ENCODE data around the gene BRD7.

The BRD7 gene

DNA sequence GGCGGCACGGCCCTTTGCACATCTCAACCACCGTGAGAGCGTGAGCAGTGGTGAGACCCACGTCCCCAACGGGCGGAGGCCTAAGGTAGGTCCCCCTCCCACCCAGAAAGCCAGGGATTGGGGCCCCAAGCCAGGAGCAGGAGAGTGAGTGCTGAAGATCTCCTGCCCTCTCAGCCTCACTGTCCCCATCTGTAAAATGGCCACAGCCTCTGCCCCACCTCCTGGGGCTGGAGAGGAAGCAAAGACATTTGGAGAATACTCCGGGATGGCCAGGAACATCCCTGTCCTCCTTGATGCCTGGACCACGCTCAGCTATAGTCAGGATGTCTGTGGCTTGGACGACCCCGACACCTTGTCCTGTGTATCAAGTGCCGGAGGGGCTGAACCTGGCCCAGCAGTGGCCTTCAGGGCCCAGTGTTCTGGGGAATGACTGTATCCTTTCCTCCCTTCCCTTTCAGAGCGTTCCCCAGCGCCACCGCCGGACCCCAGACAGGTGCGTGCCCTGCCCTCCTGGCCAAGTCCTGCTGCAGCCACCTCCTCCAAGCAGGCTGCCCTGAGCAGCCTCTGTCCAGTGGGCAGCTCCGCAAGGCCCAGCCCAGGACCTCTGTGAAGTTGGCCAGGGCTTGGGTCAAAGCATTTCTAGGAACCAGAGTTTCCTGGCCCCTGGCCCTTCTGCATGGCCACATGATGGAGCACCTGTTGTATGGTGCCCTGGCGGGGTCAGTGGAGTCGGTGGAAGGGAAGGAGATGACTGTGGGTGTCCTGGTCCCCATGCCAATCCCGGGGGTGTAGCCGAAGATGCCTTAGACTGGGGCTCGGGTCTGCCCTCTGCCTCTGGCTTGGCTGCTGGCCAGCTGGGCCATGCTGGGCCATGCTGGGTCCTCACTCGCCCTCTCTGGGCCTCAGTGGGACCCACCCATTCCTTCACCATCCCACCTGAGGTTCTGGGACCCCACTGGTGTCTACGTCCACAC, 64.0 kb downstream of the BRD7 start:
- no peak for DNase-seq (ENCODE audit: low read depth in 2 of 2)

DNA sequence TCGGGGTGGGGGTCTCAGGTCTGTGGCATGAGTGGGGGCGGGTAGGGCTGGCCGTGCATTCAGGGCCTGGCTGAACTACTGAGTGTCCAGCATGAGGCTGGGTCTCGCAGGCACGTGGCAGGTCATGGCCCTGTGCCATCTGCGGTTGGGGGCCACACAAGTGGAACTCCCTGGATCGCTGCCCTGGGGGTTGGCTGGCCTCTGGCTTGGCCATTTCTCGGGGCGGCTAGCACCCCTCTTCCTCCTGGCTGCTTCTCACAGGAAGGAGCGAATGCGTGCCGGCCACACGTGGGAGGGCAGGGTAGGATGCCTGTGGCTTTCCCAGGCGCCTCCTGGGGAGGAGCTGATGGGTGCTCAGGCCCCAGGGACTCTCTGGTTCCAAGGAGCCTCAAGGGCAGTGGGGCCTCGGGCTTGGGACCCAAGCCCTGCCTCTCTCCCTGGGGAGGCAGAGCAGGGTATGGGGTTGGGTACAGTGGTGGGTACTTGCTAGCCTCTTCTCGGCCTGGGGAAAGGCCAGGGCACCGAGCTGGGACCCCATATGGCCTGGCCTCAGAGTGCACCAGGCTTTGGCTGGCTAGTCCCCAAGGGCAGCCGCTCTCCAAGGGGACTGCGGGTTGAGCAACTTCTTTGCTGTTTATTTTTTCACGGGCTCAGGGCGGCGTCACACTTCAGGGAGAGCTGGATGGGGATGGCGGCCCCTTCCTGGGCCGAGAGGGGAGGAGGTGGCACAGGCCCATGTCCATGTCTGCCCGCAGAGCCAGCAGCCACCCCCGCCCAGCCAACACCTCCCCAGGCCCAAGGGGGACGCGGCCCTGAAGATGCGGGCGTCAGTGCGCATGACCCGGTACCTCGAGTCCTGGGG, 65.0 kb downstream of the BRD7 start:
- no peak for DNase-seq (ENCODE audit: low read depth in 2 of 2)

DNA sequence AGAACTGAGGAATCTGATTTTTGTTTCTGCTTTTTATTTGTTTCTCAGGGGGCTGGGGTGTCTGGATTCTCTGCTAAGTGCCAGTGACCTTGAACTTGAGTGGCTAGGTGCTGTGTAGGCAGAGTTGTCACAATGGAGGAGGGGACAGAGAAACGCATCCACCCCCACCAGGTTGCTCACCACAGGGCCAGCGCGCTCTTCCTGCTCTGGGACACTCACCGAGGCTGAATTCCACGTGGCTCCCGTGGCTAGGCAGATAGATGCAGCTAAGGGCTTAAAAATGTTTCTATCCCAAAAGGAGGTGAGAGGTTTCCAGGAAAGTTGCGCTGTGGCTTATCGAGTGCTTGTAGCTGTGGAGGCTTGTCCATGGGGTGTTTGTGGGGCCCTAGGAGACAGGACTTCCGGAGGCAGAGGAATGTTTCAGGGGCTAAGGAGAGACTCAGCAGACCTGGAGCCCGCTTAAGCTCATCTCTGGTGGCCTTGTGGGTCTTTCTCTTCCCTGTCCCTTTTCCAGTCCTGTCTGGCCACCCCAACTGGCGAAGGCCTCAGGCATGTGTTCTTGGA, 65.7 kb downstream of the BRD7 start:
- no peak for DNase-seq (ENCODE audit: low read depth in 2 of 2)

DNA sequence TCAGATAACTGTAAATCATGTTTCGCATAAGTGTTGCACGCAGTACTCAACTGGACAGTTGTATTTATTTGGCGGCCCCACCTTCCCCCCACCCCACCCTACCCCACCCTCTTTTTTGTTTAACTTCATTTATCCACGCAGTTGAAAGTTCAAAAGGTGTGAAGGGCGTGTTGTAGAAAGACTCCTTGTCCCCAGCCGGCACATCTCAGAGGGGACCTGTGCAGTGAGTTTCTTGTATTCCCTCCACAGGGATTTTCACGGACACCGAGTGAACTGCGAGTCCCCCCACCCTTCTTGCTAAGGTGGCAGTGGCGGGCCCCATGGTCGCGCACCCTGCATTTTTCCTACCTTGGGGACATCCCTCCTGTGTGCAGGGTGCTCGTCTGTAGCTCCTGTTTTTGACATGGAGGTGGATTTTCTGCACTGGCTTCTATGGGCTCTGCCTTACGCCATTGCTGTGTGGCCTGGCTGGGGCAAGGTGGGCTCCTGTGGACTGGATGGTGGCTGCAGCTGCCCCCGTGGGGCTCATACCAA, 66.2 kb downstream of the BRD7 start:
- DNase-seq (ENCODE audit: low read depth in 2 of 2), result no peak

DNA sequence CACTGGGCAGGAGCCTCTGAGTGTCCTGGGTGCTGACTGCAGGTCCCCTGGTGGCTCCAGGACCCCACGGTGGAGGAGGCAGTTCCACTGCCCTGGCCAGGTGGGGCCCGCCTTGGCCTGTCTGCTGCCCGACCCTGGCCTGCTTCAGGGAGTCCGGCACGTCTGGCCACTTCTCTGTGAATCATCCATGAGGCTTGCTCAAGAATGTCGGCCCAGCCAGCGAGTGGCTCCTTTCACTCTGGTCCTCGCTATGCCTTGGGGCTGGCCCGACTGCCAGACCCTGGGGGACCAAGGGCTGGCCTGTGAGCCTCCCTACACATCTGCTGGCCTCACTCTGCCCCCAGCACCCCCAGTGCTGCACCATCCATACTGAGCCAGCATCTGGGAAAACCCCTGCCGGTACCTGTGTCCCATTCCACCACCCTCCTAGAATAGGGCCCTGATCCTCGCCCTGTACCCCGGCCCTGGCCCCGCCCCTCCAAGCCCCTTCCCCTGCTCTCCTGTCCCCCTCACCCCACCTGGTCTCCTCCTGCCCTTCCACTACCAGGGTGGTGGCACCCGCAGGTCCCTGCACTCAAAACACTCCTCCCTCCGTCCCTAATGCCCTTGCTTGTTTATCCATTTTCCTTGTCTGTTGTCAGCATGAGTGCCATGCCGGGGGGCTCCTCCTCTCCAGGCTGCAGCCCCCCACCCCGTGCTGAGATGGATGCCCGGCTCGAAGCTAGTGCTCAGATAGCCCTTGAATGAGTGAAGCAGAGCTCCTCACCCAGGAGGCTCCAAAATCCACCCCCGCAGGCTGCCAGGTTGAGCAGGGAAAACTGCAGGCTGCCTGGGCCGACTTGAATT, 66.9 kb downstream of the BRD7 start:
- DNase-seq (ENCODE audit: low read depth in 2 of 2), result no peak

DNA sequence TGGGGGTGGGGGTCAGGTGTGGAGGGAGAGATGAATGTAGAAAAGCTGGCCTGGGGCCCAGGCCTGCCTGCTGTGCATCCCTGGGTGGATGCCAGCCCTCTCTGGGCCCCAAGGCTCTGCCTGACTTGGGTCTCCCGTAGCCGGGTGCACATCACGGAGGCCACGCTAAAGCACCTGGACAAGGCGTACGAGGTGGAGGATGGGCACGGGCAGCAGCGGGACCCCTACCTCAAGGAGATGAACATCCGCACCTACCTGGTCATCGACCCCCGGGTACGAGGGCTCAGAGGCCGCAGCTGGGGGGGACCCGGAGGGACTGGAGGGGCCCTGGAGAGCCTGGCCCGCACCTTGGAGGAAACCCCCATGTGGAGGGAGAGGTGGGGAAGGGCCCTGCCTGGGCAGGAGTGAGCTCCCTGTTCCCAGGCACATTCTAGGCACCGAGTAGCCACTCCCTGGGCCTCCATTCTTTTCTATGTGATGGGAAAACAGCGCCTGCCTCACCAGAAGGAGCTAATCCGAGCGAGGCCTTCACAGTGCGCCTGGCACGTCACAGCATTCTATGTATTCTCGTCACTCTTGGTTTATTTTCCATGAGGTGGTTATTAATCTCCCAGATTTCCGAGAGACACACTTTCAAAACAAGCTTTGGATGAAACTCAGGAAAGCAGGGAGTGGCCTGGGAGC, 67.7 kb downstream of the BRD7 start:
- DNase-seq (ENCODE audit: low read depth in 2 of 2), result no peak

DNA sequence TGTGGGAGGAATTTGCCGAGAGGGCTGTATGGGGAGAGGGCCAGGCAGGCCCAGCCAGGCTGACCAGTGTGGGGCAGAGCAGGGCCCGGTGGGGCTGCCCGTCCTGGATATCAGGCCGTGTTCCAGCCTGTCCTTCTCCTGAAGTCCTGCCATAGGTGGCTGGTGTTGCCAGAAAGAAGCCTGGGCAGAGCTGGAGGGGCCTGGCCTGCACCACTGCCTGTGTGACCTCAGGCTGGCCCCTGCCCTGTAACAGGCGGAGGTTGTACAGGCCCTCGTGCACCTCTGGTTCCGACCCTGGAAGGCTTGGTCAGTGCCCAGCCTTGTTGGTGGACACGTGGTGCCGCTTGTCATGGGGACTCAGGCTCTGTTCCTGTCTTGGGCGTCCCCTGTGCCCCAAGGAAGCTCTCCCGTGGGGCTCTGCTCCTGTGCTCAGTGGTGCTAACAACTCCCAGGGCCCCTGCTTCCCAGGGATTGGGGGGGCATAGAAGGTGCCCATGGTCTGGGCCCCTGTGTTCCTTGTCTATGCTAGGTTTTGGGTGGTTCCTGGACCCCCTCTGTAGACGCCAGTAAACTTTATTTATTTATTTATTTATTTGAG, 69.2 kb downstream of the BRD7 start:
- DNase-seq (ENCODE audit: low read depth in 2 of 2), result no peak

DNA sequence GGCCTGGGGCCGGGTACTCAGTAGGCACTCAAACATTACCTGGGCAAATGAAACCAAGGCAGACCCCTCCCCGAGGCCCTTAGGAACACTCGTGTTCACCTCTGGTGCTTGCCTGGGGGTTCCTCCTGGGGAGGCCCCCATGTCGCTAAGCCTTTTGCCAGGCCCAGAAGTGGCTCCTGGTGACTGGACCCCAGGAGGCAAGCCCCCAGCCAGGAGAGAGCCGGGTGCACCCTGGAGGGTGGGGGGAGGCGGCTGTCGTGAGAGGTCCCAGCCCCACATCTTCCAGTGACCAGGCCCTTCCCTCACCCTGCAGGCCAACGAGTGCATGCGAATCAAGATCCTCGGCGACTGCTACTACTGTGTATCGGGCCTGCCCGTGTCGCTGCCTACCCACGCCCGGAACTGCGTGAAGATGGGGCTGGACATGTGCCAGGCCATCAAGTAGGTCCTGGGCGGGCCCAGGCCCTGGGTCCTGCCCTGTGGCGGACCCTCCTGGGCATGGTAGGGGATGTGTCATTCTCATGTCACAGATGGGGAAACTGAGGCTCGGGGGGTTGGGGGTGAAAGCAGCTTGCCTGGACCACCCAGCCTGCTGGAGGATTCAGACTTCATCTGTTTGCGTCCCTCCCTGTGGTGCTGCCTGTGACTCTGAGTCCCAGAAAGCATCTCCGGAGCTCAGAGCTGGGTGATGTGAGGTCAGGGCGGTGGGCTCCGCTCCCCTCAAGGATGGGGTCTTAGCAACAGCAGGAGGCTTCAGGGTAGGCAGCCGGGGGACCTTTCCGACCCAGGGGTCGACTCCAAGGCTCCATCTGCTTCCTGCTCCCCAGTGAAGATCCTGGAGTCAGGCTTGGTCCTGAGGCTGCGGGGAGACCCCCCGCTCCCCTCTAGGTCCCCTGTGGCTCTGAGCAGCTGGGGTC, 69.9 kb downstream of the BRD7 start:
- no peak for DNase-seq (ENCODE audit: low read depth in 2 of 2)

DNA sequence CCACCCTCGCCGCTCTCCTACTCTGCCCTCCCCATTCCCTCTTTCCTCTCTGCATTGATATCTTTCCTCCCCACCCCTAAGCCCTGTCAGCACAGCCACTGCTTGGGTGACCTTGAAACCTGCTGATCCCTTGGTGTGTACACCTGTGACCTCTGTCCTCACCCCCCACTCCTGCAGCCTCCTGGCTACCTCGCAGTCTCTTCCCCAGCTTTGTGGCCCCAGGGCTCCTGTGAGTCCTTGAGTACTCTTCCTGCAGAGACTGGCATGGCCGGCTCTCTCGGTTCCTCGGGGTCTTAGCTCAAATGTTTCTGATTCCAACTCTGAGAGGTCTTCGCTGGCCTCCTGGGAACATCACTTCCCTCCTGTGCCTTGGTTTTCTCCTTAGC, 70.7 kb downstream of the BRD7 start:
- DNase-seq (ENCODE audit: low read depth in 2 of 2), result no peak

DNA sequence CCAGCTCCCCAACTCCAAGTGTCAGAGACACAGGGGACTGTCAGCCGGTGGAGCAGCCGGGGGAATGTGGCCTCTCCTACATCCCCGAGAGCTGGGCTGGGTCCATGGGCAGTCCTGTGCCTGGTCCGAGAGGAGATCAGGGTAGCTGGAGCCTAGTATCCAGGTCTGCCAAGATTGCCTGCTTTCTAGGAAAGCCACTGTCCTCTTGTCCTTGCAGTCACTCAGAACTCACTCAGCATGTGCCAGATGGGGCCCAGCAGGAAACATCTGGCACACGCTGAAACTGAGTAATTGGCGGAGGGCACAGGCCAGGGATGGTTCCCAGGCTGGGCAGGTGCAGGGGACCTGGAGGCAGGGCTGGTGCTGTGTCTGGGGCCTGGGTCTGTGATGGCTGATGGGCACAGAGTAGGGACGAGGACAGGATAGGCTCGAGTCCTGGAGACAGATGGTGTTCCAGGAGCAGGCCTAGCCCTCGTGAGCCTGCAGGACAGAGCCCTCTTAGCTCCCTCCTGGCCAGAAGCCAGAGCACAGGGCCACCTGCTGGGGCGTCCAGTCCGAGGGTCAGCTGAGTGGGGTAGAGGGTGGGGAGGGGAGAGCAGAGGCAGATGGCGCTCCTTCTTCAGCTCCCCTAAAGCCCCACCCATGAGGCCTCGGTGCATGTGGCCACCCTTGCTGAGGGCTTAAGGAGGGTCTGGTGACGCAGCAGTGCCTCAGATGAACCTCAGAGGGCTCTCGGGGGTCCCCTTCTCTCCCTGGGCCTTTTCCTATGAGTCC, 71.3 kb downstream of the BRD7 start:
- DNase-seq (ENCODE audit: low read depth in 2 of 2), result no peak

DNA sequence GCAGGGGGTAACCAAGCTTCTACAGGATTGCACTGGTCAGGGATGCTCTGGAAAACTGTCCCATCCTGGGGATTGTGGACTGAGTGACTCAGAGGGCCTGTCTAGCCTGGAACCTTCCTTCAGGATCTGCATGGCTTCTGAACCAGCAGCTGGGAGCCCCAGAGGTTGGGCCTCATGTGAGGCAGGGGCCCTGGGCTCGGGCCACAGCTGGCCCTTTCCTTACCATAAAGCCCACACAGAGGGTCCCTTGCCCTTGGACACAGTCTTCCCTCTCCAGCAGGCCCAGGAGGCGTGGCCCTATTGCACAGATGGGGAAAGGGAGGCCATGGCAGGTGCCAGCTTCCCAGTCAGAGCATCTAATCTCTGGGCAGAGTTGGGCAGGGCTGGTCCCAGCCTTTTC, 72.0 kb downstream of the BRD7 start:
- no peak for DNase-seq (ENCODE audit: low read depth in 2 of 2)

DNA sequence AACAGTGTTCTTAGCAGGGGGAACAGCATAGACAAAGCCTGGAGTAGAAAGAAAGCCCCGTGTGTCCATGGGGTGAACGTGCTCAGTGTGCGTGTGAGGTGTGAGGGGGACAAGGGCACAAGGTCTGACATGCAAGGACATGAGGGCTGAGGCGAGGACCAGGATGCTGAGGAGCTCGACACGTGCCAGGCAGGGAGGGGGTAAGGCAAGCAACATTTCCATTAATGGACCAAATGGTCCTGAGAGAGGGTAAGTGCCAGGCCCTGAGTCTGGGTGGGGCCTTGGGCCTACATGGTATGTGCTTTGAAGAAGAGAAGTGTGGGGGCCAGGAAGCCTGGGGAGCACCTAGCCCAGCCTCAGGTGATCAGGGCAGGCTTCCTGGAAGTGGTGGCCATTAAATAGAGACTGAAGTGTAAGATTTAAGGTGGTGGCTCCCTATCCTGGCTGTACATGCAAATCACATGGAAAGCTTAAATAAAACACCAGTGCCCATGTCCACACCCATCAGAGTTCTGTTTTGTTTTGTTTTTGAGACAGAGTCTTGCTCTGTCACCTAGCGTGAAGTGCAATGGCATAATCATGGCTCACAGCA, 73.2 kb downstream of the BRD7 start:
- DNase-seq (ENCODE audit: low read depth in 2 of 2), result no peak

DNA sequence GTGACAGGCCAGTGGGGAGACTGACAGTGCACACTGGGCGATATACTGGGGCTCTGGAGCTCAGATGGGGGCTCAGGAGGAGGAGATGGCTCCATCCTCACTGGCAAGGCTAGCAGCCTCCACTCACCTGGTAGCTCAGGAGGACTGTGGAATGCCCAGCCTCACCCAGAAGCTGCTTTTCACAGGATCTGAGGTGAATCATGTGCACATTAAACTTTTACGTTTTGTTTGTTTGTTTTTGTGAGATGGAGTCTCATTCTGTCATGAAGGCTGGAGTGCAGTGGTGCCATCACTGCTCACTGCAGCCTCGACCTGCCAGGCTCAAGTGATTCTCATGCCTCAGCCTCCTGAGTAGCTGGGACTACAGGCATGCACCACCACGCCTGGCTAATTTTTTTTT, 73.8 kb downstream of the BRD7 start:
- no peak for DNase-seq (ENCODE audit: low read depth in 2 of 2)

DNA sequence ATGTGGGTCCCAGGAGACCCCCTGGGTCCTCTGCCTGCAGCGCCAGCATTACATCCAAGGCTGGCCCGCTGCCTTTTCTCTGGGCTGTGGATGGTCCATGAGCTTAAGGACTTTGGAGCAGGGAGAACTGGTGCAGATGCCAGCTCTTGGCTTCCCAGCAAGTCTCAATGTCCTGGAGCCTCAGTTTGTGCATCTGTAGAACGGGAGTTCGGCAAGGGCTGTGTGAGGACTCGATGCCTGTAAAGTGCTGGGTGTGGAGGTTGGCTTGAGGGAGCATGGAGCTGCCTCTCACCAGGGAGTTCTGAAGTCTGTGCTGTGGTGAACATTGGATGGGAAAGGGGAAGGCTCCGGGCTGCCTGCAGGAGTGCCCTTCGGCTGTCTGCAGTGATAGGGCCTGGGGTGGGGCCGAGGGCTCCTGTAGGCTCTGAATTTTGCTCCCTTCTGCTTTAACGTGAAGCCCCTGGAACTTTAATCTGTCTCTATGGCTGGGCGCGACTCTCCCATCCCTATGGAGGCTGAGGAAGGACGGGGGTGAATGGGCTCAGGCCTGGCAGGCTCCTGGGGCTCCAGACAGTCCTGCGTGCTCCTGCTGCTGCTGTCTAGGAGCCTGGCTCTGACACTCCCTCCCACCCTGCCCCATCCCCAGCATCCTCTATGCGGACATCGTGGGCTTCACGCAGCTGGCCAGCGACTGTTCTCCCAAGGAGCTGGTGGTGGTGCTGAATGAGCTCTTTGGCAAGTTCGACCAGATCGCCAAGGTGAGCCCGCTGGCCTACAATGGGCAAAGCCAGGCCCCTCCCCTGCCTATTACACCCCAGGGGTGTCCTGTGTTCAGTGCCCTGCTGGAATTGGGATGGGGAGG, 74.6 kb downstream of the BRD7 start:
- no peak for DNase-seq (ENCODE audit: low read depth in 2 of 2)

DNA sequence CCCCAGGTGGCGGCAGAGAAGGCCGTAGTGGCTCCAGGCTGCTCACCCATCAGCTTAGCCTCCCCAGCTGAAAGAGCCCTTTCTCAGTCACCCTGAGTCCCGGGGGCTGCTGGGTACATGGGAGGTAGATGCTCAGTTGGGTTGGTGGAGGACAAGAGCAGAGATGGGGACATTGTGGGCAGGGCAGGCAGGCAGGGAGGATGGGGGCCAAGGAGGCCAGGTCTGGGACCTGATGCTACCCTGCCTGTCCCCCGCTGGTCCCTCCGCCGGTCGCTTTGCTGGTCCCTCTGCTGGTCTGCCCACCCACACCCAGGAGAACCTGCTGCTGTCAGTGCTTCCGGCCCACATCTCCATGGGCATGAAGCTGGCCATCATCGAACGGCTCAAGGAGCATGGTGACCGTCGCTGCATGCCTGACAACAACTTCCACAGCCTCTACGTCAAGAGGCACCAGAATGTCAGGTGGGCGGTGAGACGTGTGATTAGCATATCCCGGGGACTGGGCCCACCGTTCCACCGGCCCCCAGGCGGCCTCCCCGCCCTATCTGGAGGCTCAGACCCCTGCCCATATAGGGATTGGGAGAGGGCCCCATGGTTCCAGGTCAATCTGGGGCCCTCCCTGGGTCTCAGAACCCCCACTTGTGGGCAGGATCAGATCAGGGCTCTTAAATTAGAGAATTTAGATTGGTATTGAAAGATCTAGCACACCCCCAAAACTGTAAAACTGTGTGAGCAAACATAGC, 75.6 kb downstream of the BRD7 start:
- no peak for DNase-seq (ENCODE audit: low read depth in 2 of 2)

DNA sequence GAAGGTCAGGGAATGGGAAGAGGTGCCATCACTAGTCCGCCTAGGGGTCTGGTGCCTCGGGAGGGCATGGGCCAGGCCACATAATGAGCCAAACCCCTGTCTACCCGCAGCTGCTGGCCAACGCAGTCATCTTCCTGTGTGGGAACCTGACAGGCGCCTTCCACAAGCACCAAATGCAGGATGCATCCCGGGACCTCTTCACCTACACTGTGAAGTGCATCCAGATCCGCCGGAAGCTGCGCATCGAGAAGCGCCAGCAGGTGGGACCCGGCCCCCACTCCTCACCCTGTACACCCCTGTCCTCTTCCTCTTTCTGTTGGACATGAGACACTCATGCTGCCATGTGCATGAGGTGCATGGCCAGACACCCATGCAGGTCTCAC, 76.2 kb downstream of the BRD7 start:
- no peak for DNase-seq (ENCODE audit: low read depth in 2 of 2)
